ENCODE results near the gene PROZ.
A peak's percentile ranks its signal among the peaks of the same experiment; 100 is the strongest.
"Not testable (repeated sequence)": the region's sequence is repeated elsewhere in the genome, so short reads cannot be mapped to it uniquely, and the experiment has no call there.

The PROZ gene

GRCh38 chr13:113157206-113157928 lies 1.1 kb upstream of the PROZ start:
- DNase-seq (ENCODE audit: low read depth), result no peak

GRCh38 chr13:113158946-113159345 lies 498 bp downstream of the PROZ start:
- no peak for DNase-seq (ENCODE audit: low read depth)

DNA sequence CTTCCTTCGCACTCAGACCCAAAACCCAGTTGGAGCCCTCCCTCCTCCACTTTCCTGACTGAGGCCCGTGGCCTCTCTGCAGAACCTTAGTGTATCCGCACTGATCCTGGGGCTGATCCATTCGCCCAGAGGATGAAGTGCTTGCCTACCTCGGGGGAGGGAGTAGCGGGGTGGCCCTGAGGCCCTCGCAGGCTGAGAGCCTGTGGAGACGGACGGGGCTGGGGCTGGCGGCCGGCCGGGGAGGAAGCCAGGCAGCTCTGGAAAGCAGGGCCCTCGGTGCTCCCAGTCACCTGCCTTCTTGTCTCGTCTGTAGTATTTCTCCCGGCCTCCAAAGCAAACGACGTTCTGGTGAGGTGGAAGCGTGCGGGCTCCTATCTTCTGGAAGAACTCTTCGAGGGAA lies 1.3 kb downstream of the PROZ start:
- no peak for DNase-seq (ENCODE audit: low read depth)

DNA sequence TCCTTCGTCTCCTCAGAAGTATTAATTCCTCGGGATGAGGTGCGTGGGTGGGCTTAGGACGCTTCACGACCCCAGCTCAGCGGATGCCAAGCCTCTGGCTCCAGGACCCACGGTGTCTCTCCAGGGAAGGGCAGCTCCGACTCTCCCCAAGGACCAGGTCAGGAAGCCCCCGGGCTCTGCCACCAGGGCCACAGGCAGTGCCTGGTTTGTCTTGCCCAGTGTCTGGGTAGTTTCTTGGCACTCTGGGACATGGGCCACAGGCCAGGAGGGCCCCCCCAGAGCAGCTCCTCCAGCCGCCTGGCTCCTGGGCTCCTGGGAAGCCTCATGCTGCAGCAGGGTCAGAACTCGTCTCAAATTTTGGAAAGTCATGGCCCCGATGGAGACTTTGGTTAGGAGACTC lies 2.5 kb downstream of the PROZ start:
- no peak for DNase-seq (ENCODE audit: low read depth)

- DNase-seq (ENCODE audit: low read depth), result no peak
Measured at GRCh38 chr13:113161433-113161832, 3.0 kb downstream of the PROZ start.

DNA sequence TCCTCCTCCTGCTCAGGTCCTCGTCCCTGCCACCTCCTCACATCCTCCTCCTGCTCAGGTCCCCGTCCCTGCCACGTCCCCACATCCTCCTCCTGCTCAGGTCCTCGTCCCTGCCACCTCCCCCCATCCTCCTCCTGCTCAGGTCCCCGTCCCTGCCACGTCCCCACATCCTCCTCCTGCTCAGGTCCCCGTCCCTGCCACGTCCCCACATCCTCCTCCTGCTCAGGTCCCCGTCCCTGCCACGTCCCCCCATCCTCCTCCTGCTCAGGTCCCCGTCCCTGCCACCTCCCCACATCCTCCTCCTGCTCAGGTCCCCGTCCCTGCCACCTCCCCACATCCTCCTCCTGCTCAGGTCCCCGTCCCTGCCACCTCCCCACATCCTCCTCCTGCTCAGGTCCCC lies 3.5 kb downstream of the PROZ start:
- DNase-seq (ENCODE audit: low read depth), result not testable (repeated sequence)

DNA sequence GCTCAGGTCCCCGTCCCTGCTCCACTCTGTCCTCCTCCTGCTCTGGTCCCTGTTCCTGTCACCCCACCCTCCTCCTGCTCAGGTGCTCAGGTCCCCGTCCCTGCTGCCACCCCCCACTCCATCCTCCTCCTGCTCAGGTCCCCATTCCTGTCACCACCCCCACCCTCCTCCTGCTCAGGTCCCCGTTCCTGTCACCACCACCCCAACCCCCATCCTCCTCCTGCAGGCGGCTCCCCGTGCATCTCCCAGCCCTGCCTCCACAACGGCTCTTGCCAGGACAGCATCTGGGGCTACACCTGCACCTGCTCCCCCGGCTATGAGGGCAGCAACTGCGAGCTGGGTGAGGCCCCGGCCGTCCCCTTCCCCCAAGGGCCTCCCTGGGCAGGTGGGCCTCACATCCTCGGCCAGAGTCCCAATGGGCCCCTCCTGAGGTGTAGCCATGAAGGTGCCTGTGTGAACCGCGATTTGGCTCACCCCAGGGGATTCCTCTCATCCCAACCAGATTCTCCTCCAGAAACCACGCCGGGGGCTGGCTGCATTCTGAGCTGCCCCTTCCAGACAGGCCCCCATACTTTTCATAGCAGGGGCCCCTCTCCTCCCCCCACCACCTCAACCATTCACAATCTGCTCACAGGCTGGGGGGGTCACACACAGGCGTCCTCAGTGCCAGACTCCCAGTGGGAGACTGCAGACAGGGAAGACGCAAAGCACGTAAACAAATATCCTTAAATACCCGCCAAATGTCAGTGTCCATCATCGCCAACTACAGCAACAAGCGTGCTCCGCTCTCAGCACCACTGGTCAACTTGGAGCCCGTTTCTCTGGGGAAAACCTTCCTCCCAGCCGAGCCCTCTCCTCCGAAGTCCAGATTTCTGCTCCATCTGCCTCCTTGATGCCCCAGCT lies 4.6 kb downstream of the PROZ start:
- no peak for DNase-seq (ENCODE audit: low read depth)

DNA sequence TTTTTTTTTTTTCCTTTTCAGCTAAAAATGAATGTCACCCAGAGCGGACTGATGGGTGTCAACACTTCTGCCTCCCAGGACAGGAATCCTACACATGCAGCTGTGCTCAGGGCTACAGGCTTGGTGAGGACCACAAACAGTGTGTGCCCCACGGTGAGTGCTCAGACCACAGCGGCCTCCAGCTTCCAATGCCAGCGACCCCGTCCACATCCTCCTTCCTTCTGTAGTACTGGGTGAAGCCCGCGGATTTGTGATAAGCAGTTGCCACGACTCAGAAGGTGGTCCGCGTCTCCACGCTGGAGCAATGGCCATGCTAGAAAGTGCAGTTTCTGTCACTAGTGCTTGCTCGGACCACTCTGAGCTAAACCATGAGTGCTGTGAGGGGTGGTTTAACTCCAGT lies 6.0 kb downstream of the PROZ start:
- DNase-seq (ENCODE audit: low read depth), result no peak

GRCh38 chr13:113166266-113166665 lies 7.8 kb downstream of the PROZ start:
- no peak for DNase-seq (ENCODE audit: low read depth)

DNA sequence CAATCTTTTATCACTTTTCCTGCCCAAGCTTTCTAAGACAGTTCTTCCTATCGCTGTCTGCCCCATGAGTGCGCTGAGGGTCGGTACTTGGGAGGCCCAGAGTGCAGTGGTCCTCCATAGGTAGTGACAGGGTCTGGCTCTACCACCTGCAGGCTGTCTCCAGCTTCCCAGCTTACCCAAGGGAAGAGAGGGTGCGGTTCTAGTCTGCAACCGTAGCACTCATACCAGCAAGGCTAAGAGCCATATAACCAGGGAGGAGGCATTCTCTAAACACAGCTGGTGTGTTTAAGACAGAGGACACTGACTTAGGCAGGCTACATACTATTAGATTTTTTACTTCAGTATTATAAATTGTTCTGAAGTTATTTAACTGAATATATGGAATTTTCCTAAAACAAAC lies 8.2 kb downstream of the PROZ start:
- DNase-seq (ENCODE audit: low read depth), result no peak

DNA sequence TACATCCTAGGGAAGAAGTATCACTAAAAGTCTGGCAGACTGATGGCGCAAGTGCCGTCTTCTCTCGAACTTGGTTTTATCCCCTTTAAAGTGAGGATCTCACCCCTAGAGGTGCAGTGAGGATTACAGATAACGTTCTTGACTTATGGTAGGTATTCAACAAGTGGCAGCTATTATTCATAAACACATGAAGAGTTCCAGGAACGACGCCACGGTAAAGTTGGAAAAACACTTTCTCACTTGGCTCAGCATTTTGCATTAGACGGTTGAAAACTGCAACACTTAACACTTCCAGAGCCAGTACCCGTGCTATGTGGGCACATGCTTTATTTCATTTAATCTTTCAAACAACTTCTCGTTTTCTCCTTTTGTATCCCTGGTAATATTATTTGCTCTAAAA lies 8.7 kb downstream of the PROZ start:
- no peak for DNase-seq (ENCODE audit: low read depth)

DNA sequence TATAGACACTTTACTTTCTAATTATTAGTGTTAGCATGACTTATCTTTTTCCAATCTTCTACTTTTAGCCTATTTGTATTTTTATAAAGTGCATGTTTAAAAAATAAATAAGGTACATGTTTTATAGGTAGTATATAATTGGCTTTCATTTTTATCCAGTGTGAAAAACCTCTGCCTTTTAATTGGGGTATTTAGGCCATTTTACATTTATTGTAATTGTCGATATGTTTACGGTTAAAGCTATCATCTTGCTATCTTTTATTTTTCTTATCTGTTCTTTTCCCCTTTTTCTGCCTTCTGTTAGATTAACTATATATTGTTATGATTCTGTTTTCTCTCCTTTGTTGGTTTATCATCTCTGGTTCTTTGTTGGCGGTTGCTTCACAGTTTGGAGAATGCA lies 9.1 kb downstream of the PROZ start:
- no peak for DNase-seq (ENCODE audit: low read depth)

- DNase-seq (ENCODE audit: low read depth), result no peak
Measured at GRCh38 chr13:113168211-113168610, 9.8 kb downstream of the PROZ start.

- DNase-seq (ENCODE audit: low read depth), result no peak
Measured at GRCh38 chr13:113169277-113170272, 11.1 kb downstream of the PROZ start.

DNA sequence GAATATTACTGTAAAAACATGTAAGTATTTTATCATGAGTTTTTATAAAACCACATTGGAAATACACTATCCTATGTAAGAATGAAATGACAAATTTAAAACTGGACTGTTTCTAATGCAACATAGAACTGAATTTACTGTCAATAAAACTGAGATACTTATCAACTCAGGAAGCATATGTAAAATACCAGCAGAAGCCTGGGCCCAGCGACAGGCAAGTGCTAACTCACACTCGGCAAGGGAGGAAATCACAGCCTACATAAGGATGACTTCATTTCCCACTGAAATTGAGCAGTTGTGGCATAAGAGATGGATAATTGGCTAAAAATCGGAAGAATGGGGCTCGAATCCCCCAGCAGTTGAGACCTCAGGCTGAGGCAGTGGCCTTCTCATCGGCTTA lies 12.1 kb downstream of the PROZ start:
- DNase-seq (ENCODE audit: low read depth), result no peak

GRCh38 chr13:113171250-113172125 lies 13.0 kb downstream of the PROZ start:
- no peak for DNase-seq (ENCODE audit: low read depth)

DNA sequence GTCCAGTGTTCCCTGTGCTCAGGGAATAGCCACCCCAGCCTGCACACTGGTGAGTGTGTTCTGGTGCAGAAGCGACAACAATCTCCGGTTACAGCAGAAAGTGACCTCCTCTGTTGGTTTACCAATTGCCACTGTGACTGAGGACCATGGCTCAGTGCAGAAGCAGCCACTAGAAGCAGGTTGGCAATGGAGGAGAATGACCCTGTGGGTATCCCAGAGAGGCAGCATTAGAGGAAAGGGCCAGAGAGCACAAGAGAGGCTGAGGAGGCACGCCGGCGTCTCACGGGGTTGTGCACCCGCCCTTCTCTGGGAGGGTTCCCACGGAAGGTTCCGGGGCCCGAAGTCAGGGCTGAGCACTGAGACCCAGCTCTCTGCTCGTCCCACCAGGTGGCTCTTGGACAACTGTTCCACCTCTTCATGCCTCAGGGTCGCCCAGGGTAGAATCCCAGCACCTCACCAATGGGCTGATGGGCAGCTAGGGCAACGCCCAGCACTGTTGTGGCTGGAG lies 14.0 kb downstream of the PROZ start:
- no peak for DNase-seq (ENCODE audit: low read depth)

DNA sequence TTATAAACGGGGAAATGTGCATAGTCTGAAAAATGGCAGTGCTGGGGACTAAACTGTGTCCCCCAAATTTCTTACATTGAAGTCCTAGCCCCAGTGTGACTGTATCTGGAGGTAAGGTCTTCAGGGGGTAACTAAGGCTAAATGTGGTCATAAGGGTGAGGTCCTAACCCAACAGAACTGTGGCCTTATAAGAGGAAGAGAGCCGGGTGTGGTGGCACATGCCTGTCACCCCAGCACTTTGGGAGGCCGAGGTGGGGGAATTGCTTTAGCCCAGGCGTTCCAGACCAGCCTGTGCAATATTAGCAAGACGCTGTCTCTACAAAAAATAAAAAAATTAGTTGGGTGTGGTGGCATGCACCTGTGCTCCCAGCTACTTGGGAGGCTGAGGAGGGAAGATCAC lies 17.8 kb downstream of the PROZ start:
- DNase-seq (ENCODE audit: low read depth), result peak; percentile 46

DNA sequence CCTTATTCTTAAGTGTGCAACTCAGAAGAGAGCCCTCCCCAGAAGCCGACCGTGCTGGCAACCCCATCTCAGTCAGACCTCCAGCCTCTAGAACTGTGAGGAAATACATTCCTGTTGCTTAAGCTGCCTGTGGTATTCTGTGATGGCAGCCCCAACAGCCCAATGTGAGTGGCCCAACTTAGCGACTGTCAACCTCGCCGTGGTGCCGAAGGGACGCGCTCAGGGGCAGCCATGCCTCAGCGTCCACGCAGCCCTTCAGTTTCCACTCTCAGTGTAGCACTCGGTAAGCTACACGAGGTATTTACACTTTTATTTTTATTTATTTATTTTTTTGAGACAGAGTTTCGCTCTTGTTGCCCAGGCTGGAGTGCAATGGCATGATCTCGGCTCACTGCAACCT lies 18.4 kb downstream of the PROZ start:
- DNase-seq (ENCODE audit: low read depth), result no peak

- no peak for DNase-seq (ENCODE audit: low read depth)
Measured at GRCh38 chr13:113178070-113178895, 19.8 kb downstream of the PROZ start.
